Neural cell (in vitro differentiated cells): Measurements from ENCODE around the gene OPRL1.
"Not testable (repeated sequence)": the region's sequence is repeated elsewhere in the genome, so short reads cannot be mapped to it uniquely, and the experiment has no call there.

ENCODE experiments used
- SMC3 ChIP-seq: fragments of 450-650 bp; conservative IDR thresholded peaks from 2 replicates; pipeline ENCODE4 v1.6.1; 2014; ENCODE audit warnings: antibody characterized with exemption, mild to moderate bottlenecking, moderate library complexity; ENCODE audit not compliant: poor library complexity
- TF ChIP-seq, protein P1 (sequence below): fragments of 450-650 bp; IDR thresholded peaks from 2 replicates; pipeline ENCODE4 v1.5.1; 2014; ENCODE audit warnings: antibody characterized with exemption, mild to moderate bottlenecking, moderate library complexity; ENCODE audit not compliant: poor library complexity, severe bottlenecking

- TF ChIP-seq, protein P1, sequence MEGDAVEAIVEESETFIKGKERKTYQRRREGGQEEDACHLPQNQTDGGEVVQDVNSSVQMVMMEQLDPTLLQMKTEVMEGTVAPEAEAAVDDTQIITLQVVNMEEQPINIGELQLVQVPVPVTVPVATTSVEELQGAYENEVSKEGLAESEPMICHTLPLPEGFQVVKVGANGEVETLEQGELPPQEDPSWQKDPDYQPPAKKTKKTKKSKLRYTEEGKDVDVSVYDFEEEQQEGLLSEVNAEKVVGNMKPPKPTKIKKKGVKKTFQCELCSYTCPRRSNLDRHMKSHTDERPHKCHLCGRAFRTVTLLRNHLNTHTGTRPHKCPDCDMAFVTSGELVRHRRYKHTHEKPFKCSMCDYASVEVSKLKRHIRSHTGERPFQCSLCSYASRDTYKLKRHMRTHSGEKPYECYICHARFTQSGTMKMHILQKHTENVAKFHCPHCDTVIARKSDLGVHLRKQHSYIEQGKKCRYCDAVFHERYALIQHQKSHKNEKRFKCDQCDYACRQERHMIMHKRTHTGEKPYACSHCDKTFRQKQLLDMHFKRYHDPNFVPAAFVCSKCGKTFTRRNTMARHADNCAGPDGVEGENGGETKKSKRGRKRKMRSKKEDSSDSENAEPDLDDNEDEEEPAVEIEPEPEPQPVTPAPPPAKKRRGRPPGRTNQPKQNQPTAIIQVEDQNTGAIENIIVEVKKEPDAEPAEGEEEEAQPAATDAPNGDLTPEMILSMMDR: not testable (repeated sequence)
- not testable (repeated sequence) for TF ChIP-seq SMC3
Observed at GRCh38 chr20:64122927-64123326, 43.0 kb downstream of the OPRL1 start.
